Activated CD4-positive, alpha-beta T cell treated with anti-CD3 and anti-CD28 coated beads, Interleukin-2, amount 10 ng/mL, durations not matched to agents 24 days and 14 days (primary cell): ENCODE data around the gene COL10A1. TPM values are rescaled to one million over a fixed set of nuclear protein-coding genes. Genes with fewer than 3 reads are reported as not detected.

ENCODE experiments used
- DNase-seq: peaks from one replicate; pipeline ENCODE4 v3.0.0; 2022
- H3K27ac Mint-ChIP-seq: one replicate; pipeline ENCODE4 v1.8.0; 2022; ENCODE audit warnings: mild to moderate bottlenecking, mixed read lengths
- H3K27me3 Mint-ChIP-seq: one replicate; pipeline ENCODE4 v1.8.0; 2022; ENCODE audit warnings: mixed read lengths
- H3K36me3 Mint-ChIP-seq: one replicate; pipeline ENCODE4 v1.8.0; 2022; ENCODE audit warnings: low read depth, mild to moderate bottlenecking, mixed read lengths
- H3K4me1 Mint-ChIP-seq: one replicate; pipeline ENCODE4 v1.8.0; 2021; ENCODE audit warnings: mixed read lengths
- H3K4me3 Mint-ChIP-seq: one replicate; pipeline ENCODE4 v1.8.0; 2022; ENCODE audit warnings: mild to moderate bottlenecking, moderate library complexity, mixed read lengths
- H3K9me3 Mint-ChIP-seq: one replicate; pipeline ENCODE4 v1.8.0; 2021; ENCODE audit warnings: mixed read lengths
- intact Hi-C: fragments of 100-400 bp; cut with micrococcal nuclease; formaldehyde crosslinking; loops from one replicate; pipeline ENCODE4 v1.15.1; 2023
- total RNA-seq: library from RNA; stranded (reverse); gene quantifications from 2 replicates; pipeline ENCODE4 v1.2.3, GENCODE V29; 2022

COL10A1 gene
- total RNA-seq, 1 donor from 2014 or later: not detected

DNA sequence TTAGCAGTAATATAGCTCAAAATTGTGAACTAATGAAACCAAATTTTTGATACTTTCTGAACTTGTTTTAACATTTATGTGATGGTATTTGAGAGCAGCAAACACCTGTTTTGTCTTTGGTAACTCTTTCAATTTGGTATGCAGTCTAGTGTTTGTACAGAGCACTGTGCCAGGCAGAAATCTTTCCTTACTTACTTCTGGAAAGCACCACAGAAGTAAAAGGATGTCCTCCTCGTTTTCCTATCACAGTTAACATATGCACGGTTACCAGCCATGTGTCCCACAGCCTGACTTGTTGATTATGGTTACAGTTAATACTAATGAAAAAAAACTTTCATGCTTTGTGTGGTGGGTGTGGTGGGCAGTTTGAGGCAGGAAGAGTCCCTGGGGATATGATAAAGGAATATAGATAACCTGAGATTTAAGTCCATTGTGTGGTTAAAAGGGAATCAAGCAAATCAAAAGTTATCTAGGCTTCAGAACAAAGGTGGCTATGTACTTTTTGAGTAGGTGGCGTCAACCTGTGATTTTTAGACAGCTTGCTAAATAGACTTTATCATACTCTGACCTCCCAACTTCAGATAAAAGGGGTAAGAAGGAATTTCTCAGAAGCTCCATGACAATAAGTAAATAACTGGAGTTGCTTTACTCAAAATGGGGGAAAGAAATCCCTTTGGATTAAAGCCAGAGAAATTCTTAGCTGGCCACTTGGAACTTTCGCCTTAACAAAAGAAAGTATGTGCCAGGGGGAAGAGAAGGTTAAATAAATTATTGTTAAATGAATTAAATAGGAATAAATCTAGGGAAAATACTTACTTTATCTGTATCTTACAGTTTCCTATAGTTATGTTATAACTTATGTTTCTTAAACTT, 20.1 kb upstream of the COL10A1 start:
- no peaks in the 10 kb centered on the region for H3K27me3 Mint-ChIP-seq
- no peaks in the 10 kb centered on the region for H3K4me1 Mint-ChIP-seq
- H3K9me3 Mint-ChIP-seq: no peaks in the 10 kb centered on the region
- H3K4me3 Mint-ChIP-seq: no peak overlapping the region
- no peaks in the 10 kb centered on the region for H3K36me3 Mint-ChIP-seq
- no peak overlapping the region for H3K27ac Mint-ChIP-seq
- DNase-seq: no peak
- intact Hi-C loops: no loop called here

- no peak for DNase-seq
- no peaks in the 10 kb centered on the region for H3K27me3 Mint-ChIP-seq
- no peak overlapping the region for H3K27ac Mint-ChIP-seq
- H3K4me1 Mint-ChIP-seq: no peaks in the 10 kb centered on the region
- H3K9me3 Mint-ChIP-seq: no peaks in the 10 kb centered on the region
- intact Hi-C loops: no loop called here
- no peaks in the 10 kb centered on the region for H3K36me3 Mint-ChIP-seq
- no peak overlapping the region for H3K4me3 Mint-ChIP-seq
These were observed 18.7 kb upstream of the COL10A1 start for GRCh38 chr6:116144605-116145004.

DNA sequence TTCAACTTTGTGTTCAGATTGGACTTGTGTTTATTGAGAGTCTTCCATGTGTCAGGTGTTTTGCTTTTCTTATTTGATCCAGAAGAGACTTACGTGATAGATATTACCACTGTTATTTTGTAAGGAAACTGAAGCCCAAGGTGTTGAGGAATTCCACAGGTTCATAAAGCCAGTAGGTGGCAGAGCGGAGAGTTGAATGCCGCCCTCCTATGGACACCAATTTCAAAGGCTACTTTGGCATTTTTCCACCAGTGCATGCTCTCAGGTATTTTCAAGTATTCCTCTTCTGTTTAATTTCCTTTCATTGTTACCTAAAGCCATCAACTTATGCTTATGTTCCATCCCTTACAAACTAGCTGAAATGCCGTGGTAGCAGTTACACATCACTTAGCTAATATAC, 14.0 kb upstream of the COL10A1 start:
- Mint-ChIP-seq H3K36me3 (no peaks in the 10 kb centered on the region), H3K27ac (no peak overlapping the region), H3K4me3 (no peak overlapping the region), H3K4me1 (peaks cover 5% of the 10 kb centered on the region), H3K9me3 (no peaks in the 10 kb centered on the region), H3K27me3 (no peaks in the 10 kb centered on the region)
- no peak for DNase-seq
- intact Hi-C loops: no loop called here

GRCh38 chr6:116136933-116137340, 11.0 kb upstream of the COL10A1 start:
- no peak overlapping the region for H3K4me3 Mint-ChIP-seq
- intact Hi-C loops: no loop called here
- H3K4me1 Mint-ChIP-seq: peaks cover 5% of the 10 kb centered on the region
- H3K9me3 Mint-ChIP-seq: no peaks in the 10 kb centered on the region
- H3K27me3 Mint-ChIP-seq: no peaks in the 10 kb centered on the region
- H3K27ac Mint-ChIP-seq: no peak overlapping the region
- H3K36me3 Mint-ChIP-seq: peaks cover 1% of the 10 kb centered on the region
- DNase-seq: peak; percentile 62

DNA sequence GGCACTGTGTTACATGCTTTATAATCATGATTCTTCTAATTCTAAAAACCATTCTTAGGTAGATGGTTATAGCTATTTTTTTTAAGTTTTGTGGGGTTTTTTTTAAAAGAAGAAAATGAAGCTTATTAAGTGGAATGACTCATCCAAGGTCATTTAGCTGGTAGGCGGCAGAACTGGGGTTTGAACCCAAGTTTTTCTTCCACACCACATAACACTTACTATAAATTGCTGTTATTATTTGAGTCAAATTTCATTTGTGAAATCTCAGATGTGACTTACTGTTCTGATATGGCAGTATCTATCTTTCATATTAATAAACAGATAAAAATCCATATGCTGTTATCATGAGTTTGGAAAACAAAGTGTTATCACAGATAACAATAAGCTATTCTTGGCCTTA, 10.4 kb upstream of the COL10A1 start:
- H3K9me3 Mint-ChIP-seq: no peaks in the 10 kb centered on the region
- no peaks in the 10 kb centered on the region for H3K27me3 Mint-ChIP-seq
- no peak overlapping the region for H3K4me3 Mint-ChIP-seq
- H3K27ac Mint-ChIP-seq: no peak overlapping the region
- H3K4me1 Mint-ChIP-seq: peaks cover 5% of the 10 kb centered on the region
- peaks cover 4% of the 10 kb centered on the region for H3K36me3 Mint-ChIP-seq
- no peak for DNase-seq
- intact Hi-C loops: no loop called here

DNA sequence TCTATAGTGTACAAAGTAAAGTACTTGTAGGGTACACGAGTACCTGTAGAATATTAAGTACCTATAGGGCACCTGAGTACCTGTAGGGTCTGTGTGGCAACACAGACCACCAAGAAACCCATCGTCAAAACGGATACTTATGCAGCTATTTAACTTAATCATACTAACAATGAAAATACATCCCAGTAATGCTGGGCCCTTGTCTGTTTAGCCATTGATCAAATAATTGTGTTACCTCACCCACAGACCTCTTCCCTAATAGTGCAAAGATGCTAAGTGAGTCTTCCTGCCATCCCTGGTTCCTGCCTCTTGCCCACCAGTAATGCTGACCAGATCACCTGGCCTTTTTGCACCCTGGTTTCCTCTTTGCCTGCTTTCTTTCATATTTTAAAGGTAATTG, 7.5 kb upstream of the COL10A1 start:
- Mint-ChIP-seq H3K27me3 (no peaks in the 10 kb centered on the region), H3K9me3 (no peaks in the 10 kb centered on the region), H3K27ac (no peak overlapping the region), H3K4me3 (no peak overlapping the region), H3K4me1 (peaks cover 7% of the 10 kb centered on the region), H3K36me3 (peaks cover 4% of the 10 kb centered on the region)
- no peak for DNase-seq
- intact Hi-C loops: no loop called here

DNA sequence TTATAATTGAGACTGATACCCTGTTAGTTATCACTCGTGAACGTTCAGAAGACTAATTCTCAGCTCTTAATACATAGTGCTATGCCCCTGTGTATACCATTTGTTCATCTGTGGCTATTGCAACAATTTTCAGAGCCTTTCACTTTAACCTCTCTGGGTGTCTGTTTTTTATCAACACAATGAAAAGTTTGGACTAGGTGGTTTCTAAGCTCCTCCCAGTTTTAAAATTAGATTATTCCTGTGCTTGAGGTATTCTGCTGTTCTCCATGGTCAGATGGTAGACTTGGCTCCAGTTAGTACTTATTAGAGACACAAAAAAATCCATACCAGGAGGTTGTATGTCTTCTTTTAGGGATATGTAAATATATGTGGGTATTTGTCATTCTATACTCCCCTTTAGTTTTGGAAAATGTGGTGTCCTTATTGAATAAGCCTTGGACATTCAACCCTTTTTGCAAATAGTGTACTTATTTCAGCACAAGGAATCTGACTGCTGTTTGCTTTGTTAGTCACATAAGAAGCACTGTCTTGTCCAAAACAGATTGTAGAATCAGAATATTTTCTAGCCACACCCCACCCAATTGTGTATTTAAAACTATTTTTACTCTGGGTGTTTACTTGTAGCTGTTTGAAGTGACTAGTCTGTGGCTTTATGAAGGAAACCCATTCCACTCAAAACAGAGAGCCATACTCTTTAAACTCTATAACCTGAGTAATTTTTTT, 2.0 kb upstream of the COL10A1 start:
- no peaks in the 10 kb centered on the region for H3K9me3 Mint-ChIP-seq
- H3K4me1 Mint-ChIP-seq: peaks cover 3% of the 10 kb centered on the region
- intact Hi-C loops: no loop called here
- no peak overlapping the region for H3K4me3 Mint-ChIP-seq
- no peak overlapping the region for H3K27ac Mint-ChIP-seq
- no peaks in the 10 kb centered on the region for H3K27me3 Mint-ChIP-seq
- DNase-seq: no peak
- H3K36me3 Mint-ChIP-seq: peaks cover 4% of the 10 kb centered on the region

GRCh38 chr6:116120430-116120829, 5.5 kb downstream of the COL10A1 start:
- H3K4me3 Mint-ChIP-seq: no peak overlapping the region
- H3K27me3 Mint-ChIP-seq: no peaks in the 10 kb centered on the region
- H3K27ac Mint-ChIP-seq: no peak overlapping the region
- no peak for DNase-seq
- no peaks in the 10 kb centered on the region for H3K9me3 Mint-ChIP-seq
- intact Hi-C loops: no loop called here
- H3K36me3 Mint-ChIP-seq: peaks cover 4% of the 10 kb centered on the region
- peaks cover 3% of the 10 kb centered on the region for H3K4me1 Mint-ChIP-seq

DNA sequence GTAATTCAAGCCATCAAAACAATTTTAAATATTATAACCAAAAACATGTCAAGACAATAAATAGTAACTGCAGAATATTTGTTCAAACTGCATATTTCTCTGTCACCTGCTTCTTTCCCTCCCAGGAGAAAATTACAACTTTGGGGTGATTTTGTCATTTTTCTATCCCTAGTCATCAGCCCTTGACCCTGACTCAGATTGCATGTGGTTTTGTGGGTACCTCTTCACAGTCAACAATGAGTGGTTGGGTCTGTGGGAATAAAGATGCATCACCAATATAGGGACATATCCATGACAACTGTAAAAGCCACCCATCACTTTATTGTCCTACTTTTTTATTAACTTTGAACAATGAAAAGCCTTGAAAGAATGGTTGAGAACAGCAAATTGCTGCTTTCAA, 7.3 kb downstream of the COL10A1 start:
- peaks cover 3% of the 10 kb centered on the region for H3K4me1 Mint-ChIP-seq
- H3K4me3 Mint-ChIP-seq: no peak overlapping the region
- intact Hi-C loops: no loop called here
- peaks cover 5% of the 10 kb centered on the region for H3K36me3 Mint-ChIP-seq
- no peak overlapping the region for H3K27ac Mint-ChIP-seq
- H3K27me3 Mint-ChIP-seq: no peaks in the 10 kb centered on the region
- H3K9me3 Mint-ChIP-seq: no peaks in the 10 kb centered on the region
- no peak for DNase-seq

DNA sequence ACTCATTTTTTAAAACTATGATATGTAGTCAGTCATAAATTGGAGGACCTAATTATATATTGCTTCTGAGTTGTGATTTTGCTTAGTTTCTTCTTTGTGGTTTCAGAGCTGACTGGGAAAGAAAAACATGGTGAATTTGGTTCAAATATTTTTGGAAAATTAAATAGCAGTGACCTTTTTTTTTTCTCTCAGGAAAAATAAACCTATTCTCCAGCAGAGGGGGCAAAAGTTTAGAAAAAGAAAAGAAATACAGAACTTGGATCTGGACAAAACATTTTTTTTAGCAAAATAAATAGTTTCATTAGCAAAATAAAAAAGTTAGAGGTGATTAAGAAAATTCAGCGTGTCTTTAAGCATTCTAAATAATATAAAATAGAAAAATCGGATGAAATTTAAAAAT, 10.2 kb downstream of the COL10A1 start:
- intact Hi-C loops: no loop called here
- H3K27ac Mint-ChIP-seq: no peak overlapping the region
- no peaks in the 10 kb centered on the region for H3K27me3 Mint-ChIP-seq
- H3K4me3 Mint-ChIP-seq: no peak overlapping the region
- peaks cover 3% of the 10 kb centered on the region for H3K4me1 Mint-ChIP-seq
- no peak for DNase-seq
- H3K9me3 Mint-ChIP-seq: no peaks in the 10 kb centered on the region
- peaks cover 12% of the 10 kb centered on the region for H3K36me3 Mint-ChIP-seq

- H3K9me3 Mint-ChIP-seq: no peaks in the 10 kb centered on the region
- DNase-seq: no peak
- H3K4me1 Mint-ChIP-seq: no peaks in the 10 kb centered on the region
- no peak overlapping the region for H3K4me3 Mint-ChIP-seq
- H3K36me3 Mint-ChIP-seq: peaks cover 20% of the 10 kb centered on the region
- intact Hi-C loops: no loop called here
- no peak overlapping the region for H3K27ac Mint-ChIP-seq
- H3K27me3 Mint-ChIP-seq: no peaks in the 10 kb centered on the region
These were observed 12.5 kb downstream of the COL10A1 start for GRCh38 chr6:116113386-116113785.

DNA sequence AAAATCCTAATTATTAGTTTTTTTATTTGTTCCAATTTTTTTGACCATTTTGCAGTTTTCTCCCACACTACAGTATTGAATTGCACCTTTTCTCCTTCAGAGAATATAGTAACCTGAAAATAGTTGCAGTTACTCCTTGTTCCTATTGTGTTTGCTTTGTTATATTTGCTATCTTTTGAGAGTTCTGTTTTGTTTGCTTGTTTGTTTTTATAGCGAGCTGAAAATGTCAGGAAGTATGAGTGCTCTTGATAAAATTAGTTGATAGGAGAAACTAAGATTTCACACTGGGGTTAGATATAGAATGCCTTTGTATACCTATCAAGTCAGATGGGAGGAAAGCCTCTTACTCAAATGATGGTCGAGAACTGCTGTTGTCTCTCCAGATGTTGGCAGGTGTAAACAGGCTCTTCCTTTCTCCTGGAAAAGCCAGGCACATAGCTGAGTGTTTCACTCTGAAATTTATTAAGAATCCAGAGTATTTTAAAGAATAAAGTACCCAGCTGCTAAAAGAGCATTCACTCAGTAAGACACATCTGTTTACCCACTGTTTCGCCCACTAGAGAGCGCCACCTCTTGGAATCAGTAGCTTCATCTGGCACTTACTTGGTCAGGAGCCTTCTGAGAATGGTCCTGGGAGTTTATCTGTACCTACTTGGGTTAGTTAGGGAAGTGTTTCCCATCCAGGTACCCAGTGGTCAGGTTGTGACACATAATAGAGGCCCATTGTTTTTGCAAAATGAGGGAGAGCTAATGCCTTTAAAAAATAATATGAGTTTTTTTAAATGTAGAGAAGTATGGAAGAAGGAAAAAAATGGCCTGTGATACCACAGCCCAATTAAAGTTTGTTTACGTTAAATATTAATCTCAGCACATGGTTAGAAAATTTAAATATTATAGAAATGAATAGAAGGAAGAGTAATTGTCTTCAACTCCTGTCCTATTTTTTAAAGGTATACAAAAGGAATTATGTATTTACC, 14.1 kb downstream of the COL10A1 start:
- Mint-ChIP-seq H3K27ac (no peak overlapping the region), H3K4me1 (no peaks in the 10 kb centered on the region), H3K9me3 (no peaks in the 10 kb centered on the region), H3K36me3 (peaks cover 20% of the 10 kb centered on the region), H3K27me3 (no peaks in the 10 kb centered on the region), H3K4me3 (no peak overlapping the region)
- intact Hi-C loops: no loop called here
- DNase-seq: peak; percentile 78

DNA sequence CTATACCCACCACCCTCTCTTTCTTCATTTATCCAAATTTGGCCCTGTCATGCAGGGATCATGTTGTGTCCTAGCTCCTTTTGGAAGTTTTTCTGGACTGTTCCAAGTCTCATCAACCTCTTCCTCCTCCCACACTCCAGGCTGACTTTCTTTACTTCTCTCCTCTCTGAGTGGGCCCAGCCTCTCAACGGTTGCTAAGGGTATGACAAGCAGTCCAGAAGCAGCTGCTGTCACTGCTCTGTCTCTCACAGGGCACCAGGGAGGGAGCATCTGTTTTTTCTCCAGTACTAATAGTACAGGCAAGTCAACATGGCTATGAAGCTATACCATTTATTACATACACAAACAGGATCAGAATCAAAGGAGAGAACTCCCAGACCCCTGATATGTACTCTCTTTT, 17.1 kb downstream of the COL10A1 start:
- H3K27ac Mint-ChIP-seq: peak overlapping the region; percentile 5
- H3K9me3 Mint-ChIP-seq: no peaks in the 10 kb centered on the region
- peaks cover 23% of the 10 kb centered on the region for H3K36me3 Mint-ChIP-seq
- H3K27me3 Mint-ChIP-seq: no peaks in the 10 kb centered on the region
- H3K4me3 Mint-ChIP-seq: no peak overlapping the region
- intact Hi-C loops: no loop called here
- peaks cover 17% of the 10 kb centered on the region for H3K4me1 Mint-ChIP-seq
- DNase-seq: no peak
